ENCODE data around the gene PEAK1.

The PEAK1 gene

DNA sequence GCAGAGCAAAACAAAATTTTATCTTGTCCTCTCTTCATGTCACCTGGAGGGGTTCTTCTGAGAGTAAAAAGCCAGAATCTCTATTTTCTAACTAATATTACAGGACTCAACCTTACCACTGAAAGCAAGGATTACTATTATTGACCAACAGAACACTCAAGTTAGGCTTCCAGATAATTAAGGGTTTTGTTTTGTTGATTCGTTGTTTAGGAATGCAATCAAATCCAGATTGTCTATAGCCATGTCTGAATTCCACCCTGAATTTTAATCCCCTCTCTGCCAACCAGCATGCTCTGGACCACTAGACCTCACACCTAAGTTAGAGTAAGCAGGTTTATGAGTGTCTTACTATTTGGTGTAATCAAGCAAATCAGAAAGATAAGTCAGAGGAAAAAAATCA is 90.7 kb downstream of the PEAK1 start:
- in situ Hi-C loops (cut with HindIII; ENCODE audit: low sequenced_read_pairs): no loop called here
- no peak for DNase-seq (ENCODE audit: low read depth, low spot score)
- TF ChIP-seq CTCF (IDR thresholded peaks at IDR 0.05; ENCODE audit: low read depth, low read length): no peak
- H3K4me3 ChIP-seq (ENCODE audit: low read depth, low read length): no peak overlapping the region

DNA sequence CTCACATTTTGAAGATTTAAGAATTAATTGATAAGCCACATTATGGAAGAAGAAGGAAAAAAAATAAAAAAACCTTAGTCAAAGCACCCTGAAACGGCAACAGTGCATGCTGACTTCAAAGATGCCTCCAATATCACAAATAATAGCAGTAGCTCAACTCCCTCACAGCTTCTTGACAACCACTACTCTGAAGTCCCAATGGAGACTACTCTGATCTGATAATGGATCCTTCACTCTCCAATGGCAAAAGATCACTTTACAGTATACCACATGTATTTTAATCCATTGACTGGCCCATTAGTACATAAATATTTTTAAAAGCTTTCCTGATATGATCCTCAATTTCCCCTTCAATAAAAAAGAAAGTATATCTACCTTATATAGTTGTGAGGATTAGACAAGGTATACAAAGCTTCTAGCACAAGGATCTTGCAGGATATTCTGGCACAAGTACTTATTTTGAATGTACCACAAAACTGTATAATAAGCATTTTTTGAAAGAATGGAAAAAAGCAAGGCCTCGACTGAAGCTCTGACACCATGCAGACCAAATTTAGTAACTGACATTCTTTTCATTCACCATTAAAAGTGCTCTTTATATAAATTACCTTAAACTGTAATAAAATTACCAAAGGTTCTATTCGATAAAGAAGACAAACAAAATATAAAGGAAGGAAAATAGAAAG is 91.9 kb downstream of the PEAK1 start:
- in situ Hi-C loops (cut with HindIII; ENCODE audit: low sequenced_read_pairs): no loop called here
- no peak for DNase-seq (ENCODE audit: low read depth, low spot score)
- no peak overlapping the region for H3K4me3 ChIP-seq (ENCODE audit: low read depth, low read length)
- no peak for TF ChIP-seq CTCF (IDR thresholded peaks at IDR 0.05; ENCODE audit: low read depth, low read length)

DNA sequence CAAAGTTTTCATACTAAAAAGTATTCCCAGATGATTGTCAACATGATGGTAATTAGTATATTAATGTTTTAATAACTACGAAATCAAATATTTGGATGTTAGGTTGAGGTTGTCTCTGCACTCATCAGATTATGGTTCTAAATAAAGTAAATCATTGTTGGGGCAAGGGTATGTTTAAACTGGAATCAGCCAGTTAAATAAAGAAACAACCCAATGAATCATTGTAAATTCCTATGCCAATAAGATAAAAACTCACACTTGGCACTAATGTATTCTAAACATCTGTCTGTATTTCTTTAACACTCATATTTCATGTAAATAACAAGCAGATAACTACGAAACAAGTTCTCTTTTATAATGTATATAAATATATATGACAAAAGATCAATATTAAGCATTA is 92.7 kb downstream of the PEAK1 start:
- no peak overlapping the region for H3K4me3 ChIP-seq (ENCODE audit: low read depth, low read length)
- no peak for DNase-seq (ENCODE audit: low read depth, low spot score)
- no peak for TF ChIP-seq CTCF (IDR thresholded peaks at IDR 0.05; ENCODE audit: low read depth, low read length)
- in situ Hi-C loops (cut with HindIII; ENCODE audit: low sequenced_read_pairs): no loop called here

- no peak overlapping the region for H3K4me3 ChIP-seq (ENCODE audit: low read depth, low read length)
- no peak for DNase-seq (ENCODE audit: low read depth, low spot score)
- no peak for TF ChIP-seq CTCF (IDR thresholded peaks at IDR 0.05; ENCODE audit: low read depth, low read length)
- in situ Hi-C loops (cut with HindIII; ENCODE audit: low sequenced_read_pairs): no loop called here
Measured at GRCh38 chr15:77326366-77326765, 93.5 kb downstream of the PEAK1 start.

DNA sequence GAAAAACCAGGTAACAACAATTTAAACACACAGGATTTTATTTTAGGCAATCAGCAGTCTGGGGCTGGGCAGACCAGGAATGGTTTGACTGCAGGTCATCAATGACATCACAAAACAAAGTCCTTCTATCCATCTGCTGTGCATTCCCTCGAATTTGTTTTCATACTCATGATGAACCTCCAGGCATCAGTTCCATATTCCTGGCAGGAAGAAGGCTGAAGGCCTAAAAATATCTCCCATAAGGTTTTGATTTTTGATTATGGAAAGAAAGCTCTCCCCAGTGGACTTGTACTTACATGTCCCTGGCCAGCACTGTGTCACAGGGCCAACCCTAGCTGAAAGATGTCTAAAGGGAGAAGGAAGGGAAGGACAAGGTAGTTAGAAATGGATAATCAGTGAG is 107.4 kb downstream of the PEAK1 start:
- TF ChIP-seq CTCF (IDR thresholded peaks at IDR 0.05; ENCODE audit: low read depth, low read length): no peak
- DNase-seq (ENCODE audit: low read depth, low spot score): no peak
- in situ Hi-C loops (cut with HindIII; ENCODE audit: low sequenced_read_pairs): no loop called here

DNA sequence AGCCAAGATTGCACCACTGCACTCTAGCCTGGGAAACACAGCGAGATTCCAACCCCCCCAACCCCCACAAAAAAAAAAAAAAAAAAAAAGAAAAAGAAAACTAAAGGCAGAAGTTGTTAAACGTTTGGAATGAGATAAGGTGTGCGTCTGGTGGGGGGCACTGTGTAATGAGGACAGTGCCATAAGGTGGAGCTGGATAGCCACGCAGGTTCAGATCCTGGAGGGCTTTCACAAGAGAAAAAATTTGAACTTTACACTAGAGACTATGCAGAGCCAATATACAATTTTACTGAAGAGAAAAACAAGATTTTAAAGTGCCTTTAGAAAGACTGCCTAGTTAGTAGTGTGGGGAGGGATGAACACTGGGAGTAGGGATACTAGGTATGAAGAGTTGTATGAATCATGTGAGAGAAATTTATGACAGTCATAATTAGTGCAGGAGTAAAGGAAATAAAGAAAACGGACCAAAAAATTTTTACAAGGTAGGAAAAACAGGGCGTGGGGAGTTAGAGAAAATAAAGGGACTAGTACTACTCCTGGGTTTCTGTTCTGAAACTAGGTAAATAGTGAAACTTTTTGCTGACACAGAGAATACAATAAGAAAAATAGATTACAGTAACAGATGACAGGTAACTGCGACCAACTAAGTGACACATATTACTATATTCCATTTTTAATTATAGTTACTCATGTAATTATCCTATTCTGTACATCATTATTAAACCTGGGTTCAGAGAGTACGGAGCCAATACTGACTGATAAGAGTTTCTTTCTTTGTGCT is 108.1 kb downstream of the PEAK1 start:
- no peak for DNase-seq (ENCODE audit: low read depth, low spot score)
- in situ Hi-C loops (cut with HindIII; ENCODE audit: low sequenced_read_pairs): no loop called here
- no peak for TF ChIP-seq CTCF (IDR thresholded peaks at IDR 0.05; ENCODE audit: low read depth, low read length)

More for the DNA sequence above, 107.4 kb downstream of the PEAK1 start:
- no peak overlapping the region for H3K4me3 ChIP-seq (ENCODE audit: low read depth, low read length)

More for the DNA sequence above, 108.1 kb downstream of the PEAK1 start:
- H3K4me3 ChIP-seq (ENCODE audit: low read depth, low read length): no peak overlapping the region

Data from astrocyte of the spinal cord (primary cell).